ENCODE data around the gene ANKRD28.

ANKRD28 gene

GRCh38 chr3:15804553-15805095 is 6.8 kb upstream of the ANKRD28 start:
- Histone ChIP-seq H3K4me1 (ENCODE audit: control insufficient read depth, insufficient read depth, low read length) (no peaks in the 10 kb centered on the region), H3K36me3 (ENCODE audit: control insufficient read depth, insufficient read depth, low read length) (no peaks in the 10 kb centered on the region), H3K27ac (ENCODE audit: insufficient read depth, low read depth, low read length, poor library complexity, severe bottlenecking) (no peak overlapping the region), H3K4me3 (ENCODE audit: insufficient read depth, low read depth, low read length) (no peak overlapping the region), H3K27me3 (ENCODE audit: control insufficient read depth, insufficient read depth, low read length, poor library complexity, severe bottlenecking) (no peaks in the 10 kb centered on the region), H3K9me3 (ENCODE audit: control insufficient read depth, low read length) (no peaks in the 10 kb centered on the region)
- 95 to 100% methylated on average over 4 of the region's 4 CpGs for WGBS, 2 experiments

GRCh38 chr3:15803921-15804320 is 6.1 kb upstream of the ANKRD28 start:
- Histone ChIP-seq H3K4me1 (ENCODE audit: control insufficient read depth, insufficient read depth, low read length) (no peaks in the 10 kb centered on the region), H3K27ac (ENCODE audit: insufficient read depth, low read depth, low read length, poor library complexity, severe bottlenecking) (no peak overlapping the region), H3K4me3 (ENCODE audit: insufficient read depth, low read depth, low read length) (no peak overlapping the region), H3K27me3 (ENCODE audit: control insufficient read depth, insufficient read depth, low read length, poor library complexity, severe bottlenecking) (no peaks in the 10 kb centered on the region), H3K9me3 (ENCODE audit: control insufficient read depth, low read length) (no peaks in the 10 kb centered on the region), H3K36me3 (ENCODE audit: control insufficient read depth, insufficient read depth, low read length) (no peaks in the 10 kb centered on the region)
- WGBS, 2 experiments: 86 to 100% methylated on average over 1 of the region's 2 CpGs

- no peaks in the 10 kb centered on the region for H3K36me3 ChIP-seq (ENCODE audit: control insufficient read depth, insufficient read depth, low read length)
- H3K27ac ChIP-seq (ENCODE audit: insufficient read depth, low read depth, low read length, poor library complexity, severe bottlenecking): no peak overlapping the region
- 80 to 82% methylated on average over 1 to 2 of the region's 3 CpGs for WGBS, 2 experiments
These were observed 3.5 kb upstream of the ANKRD28 start for GRCh38 chr3:15801298-15801697.

GRCh38 chr3:15800780-15801179 is 3.0 kb upstream of the ANKRD28 start:
- no peak overlapping the region for H3K27ac ChIP-seq (ENCODE audit: insufficient read depth, low read depth, low read length, poor library complexity, severe bottlenecking)
- no peaks in the 10 kb centered on the region for H3K9me3 ChIP-seq (ENCODE audit: control insufficient read depth, low read length)
- no peaks in the 10 kb centered on the region for H3K36me3 ChIP-seq (ENCODE audit: control insufficient read depth, insufficient read depth, low read length)
- H3K4me3 ChIP-seq (ENCODE audit: insufficient read depth, low read depth, low read length): no peak overlapping the region
- peaks cover 14% of the 10 kb centered on the region for H3K4me1 ChIP-seq (ENCODE audit: control insufficient read depth, insufficient read depth, low read length)
- H3K27me3 ChIP-seq (ENCODE audit: control insufficient read depth, insufficient read depth, low read length, poor library complexity, severe bottlenecking): no peaks in the 10 kb centered on the region

More at GRCh38 chr3:15801298-15801697, 3.5 kb upstream of the ANKRD28 start:
- Histone ChIP-seq H3K9me3 (ENCODE audit: control insufficient read depth, low read length) (no peaks in the 10 kb centered on the region), H3K4me3 (ENCODE audit: insufficient read depth, low read depth, low read length) (no peak overlapping the region), H3K27me3 (ENCODE audit: control insufficient read depth, insufficient read depth, low read length, poor library complexity, severe bottlenecking) (no peaks in the 10 kb centered on the region), H3K4me1 (ENCODE audit: control insufficient read depth, insufficient read depth, low read length) (peaks cover 9% of the 10 kb centered on the region)

- no peaks in the 10 kb centered on the region for H3K9me3 ChIP-seq (ENCODE audit: control insufficient read depth, low read length)
- no peaks in the 10 kb centered on the region for H3K36me3 ChIP-seq (ENCODE audit: control insufficient read depth, insufficient read depth, low read length)
- H3K27me3 ChIP-seq (ENCODE audit: control insufficient read depth, insufficient read depth, low read length, poor library complexity, severe bottlenecking): no peaks in the 10 kb centered on the region
- no peak overlapping the region for H3K4me3 ChIP-seq (ENCODE audit: insufficient read depth, low read depth, low read length)
- peaks cover 14% of the 10 kb centered on the region for H3K4me1 ChIP-seq (ENCODE audit: control insufficient read depth, insufficient read depth, low read length)
- H3K27ac ChIP-seq (ENCODE audit: insufficient read depth, low read depth, low read length, poor library complexity, severe bottlenecking): no peak overlapping the region
These were observed 2.5 kb upstream of the ANKRD28 start for GRCh38 chr3:15800327-15800726.

GRCh38 chr3:15798533-15799245 is 910 bp upstream of the ANKRD28 start:
- Histone ChIP-seq H3K4me3 (ENCODE audit: insufficient read depth, low read depth, low read length) (no peak overlapping the region), H3K27ac (ENCODE audit: insufficient read depth, low read depth, low read length, poor library complexity, severe bottlenecking) (no peak overlapping the region), H3K9me3 (ENCODE audit: control insufficient read depth, low read length) (no peaks in the 10 kb centered on the region), H3K27me3 (ENCODE audit: control insufficient read depth, insufficient read depth, low read length, poor library complexity, severe bottlenecking) (no peaks in the 10 kb centered on the region), H3K36me3 (ENCODE audit: control insufficient read depth, insufficient read depth, low read length) (no peaks in the 10 kb centered on the region), H3K4me1 (ENCODE audit: control insufficient read depth, insufficient read depth, low read length) (peaks cover 14% of the 10 kb centered on the region)
- WGBS, 2 experiments: 85 to 87% methylated on average over 2 of the region's 2 CpGs

GRCh38 chr3:15796771-15797641 is 773 bp downstream of the ANKRD28 start:
- Histone ChIP-seq H3K4me3 (ENCODE audit: insufficient read depth, low read depth, low read length) (peak overlapping the region; percentile 15), H3K27me3 (ENCODE audit: control insufficient read depth, insufficient read depth, low read length, poor library complexity, severe bottlenecking) (no peaks in the 10 kb centered on the region), H3K9me3 (ENCODE audit: control insufficient read depth, low read length) (no peaks in the 10 kb centered on the region), H3K4me1 (ENCODE audit: control insufficient read depth, insufficient read depth, low read length) (peaks cover 14% of the 10 kb centered on the region), H3K27ac (ENCODE audit: insufficient read depth, low read depth, low read length, poor library complexity, severe bottlenecking) (peak overlapping the region; percentile 90), H3K36me3 (ENCODE audit: control insufficient read depth, insufficient read depth, low read length) (peaks cover 3% of the 10 kb centered on the region)
- WGBS, 2 experiments: 32 to 42% methylated on average over 4 to 5 of the region's 5 CpGs

- peak overlapping the region; percentile 15 for H3K4me3 ChIP-seq (ENCODE audit: insufficient read depth, low read depth, low read length)
- H3K9me3 ChIP-seq (ENCODE audit: control insufficient read depth, low read length): no peaks in the 10 kb centered on the region
- H3K27ac ChIP-seq (ENCODE audit: insufficient read depth, low read depth, low read length, poor library complexity, severe bottlenecking): peak overlapping the region; percentile 90
- H3K27me3 ChIP-seq (ENCODE audit: control insufficient read depth, insufficient read depth, low read length, poor library complexity, severe bottlenecking): no peaks in the 10 kb centered on the region
- WGBS, 2 experiments: 68 to 81% methylated on average over 2 of the region's 2 CpGs
- H3K4me1 ChIP-seq (ENCODE audit: control insufficient read depth, insufficient read depth, low read length): peaks cover 14% of the 10 kb centered on the region
- H3K36me3 ChIP-seq (ENCODE audit: control insufficient read depth, insufficient read depth, low read length): peaks cover 6% of the 10 kb centered on the region
These were observed 1.4 kb downstream of the ANKRD28 start for GRCh38 chr3:15796331-15796730.

- Histone ChIP-seq H3K27me3 (ENCODE audit: control insufficient read depth, insufficient read depth, low read length, poor library complexity, severe bottlenecking) (no peaks in the 10 kb centered on the region), H3K4me1 (ENCODE audit: control insufficient read depth, insufficient read depth, low read length) (peaks cover 14% of the 10 kb centered on the region), H3K4me3 (ENCODE audit: insufficient read depth, low read depth, low read length) (peak overlapping the region; percentile 7), H3K27ac (ENCODE audit: insufficient read depth, low read depth, low read length, poor library complexity, severe bottlenecking) (no peak overlapping the region), H3K9me3 (ENCODE audit: control insufficient read depth, low read length) (no peaks in the 10 kb centered on the region), H3K36me3 (ENCODE audit: control insufficient read depth, insufficient read depth, low read length) (peaks cover 6% of the 10 kb centered on the region)
- 89% methylated on average over 2 of the region's 4 CpGs; no CpG with 5 or more reads in 1 of the 2 experiments for whole genome bisulfite sequencing, 2 experiments
These were observed 2.0 kb downstream of the ANKRD28 start for GRCh38 chr3:15795651-15796308.

Measured in ectodermal cell (in vitro differentiated cells).